ENCODE results near the gene PPP6R3.

DNA sequence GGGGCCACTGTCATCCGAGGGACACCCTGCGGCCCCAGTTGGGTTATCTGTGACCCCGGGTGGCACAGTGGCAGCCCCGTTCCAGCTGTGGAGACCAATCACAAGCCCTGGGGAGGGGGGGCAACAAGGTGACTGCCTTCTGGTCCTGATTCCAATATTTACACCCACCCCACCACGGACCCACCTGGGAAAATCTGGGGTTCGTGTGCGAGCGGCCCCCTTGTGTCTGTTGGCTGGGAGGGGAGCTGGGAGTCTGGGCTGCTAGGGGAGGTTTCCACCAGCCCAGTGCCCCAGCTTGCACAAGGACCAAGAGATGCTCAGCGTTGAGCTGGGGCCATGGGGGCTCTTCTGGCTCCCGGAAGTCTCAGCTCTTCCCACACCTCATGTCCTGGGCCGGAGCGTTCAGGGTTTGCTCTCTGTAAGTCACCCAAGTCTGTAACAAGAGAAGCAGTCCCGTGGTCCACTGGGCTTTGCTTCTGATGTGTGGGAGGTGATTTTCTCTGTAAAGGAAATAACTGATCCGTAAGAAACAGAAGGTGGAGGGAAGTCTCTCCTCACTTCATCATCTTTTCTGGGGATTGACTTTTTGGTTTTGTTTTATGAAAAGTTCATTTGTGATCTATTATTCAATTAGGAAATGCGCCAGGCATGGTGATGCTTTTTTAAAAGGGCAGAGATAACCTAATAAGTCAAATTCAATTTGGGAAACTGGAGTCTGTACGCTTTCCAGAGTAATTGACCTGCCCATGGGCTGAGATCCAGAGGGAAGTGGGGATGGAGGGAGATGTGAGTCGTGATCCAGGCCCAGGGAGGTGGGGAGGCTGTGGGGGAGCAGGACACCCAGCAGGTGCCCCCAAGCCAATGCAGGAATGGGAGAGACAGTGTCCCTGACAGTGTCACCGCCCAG lies 201.4 kb downstream of the PPP6R3 start:
- TF ChIP-seq CTCF (IDR thresholded peaks at IDR 0.05) (no peak), POLR2A (IDR thresholded peaks at IDR 0.05) (no peak)

Data from esophagus squamous epithelium (tissue), 4 donors.